HEK293 (cell line): ENCODE data around the gene TBC1D5.

ENCODE experiments used
- ATF2 ChIP-seq: fragments of 450-650 bp; formaldehyde crosslinking; IDR thresholded peaks from 2 replicates; pipeline ENCODE4 v1.5.1; 2016; ENCODE audit warnings: missing biosample characterization, missing genetic modification characterization, low read depth
- CTCF ChIP-seq: fragments of 450-650 bp; formaldehyde crosslinking; IDR thresholded peaks from 2 replicates; pipeline ENCODE4 v1.5.1; 2016; ENCODE audit warnings: missing biosample characterization, missing genetic modification characterization
- FEZF1 ChIP-seq: fragments of 450-650 bp; formaldehyde crosslinking; IDR thresholded peaks from 2 replicates; pipeline ENCODE4 v1.5.1; 2016; ENCODE audit warnings: missing biosample characterization, missing genetic modification characterization
- GFI1B ChIP-seq: fragments of 450-650 bp; formaldehyde crosslinking; IDR thresholded peaks from 2 replicates; pipeline ENCODE4 v1.5.1; 2016; ENCODE audit warnings: missing biosample characterization, missing genetic modification characterization
- GLIS2 ChIP-seq: fragments of 450-650 bp; formaldehyde crosslinking; IDR thresholded peaks from 2 replicates; pipeline ENCODE4 v1.5.1; 2016; ENCODE audit warnings: missing biosample characterization, missing genetic modification characterization
- INSM2 ChIP-seq: fragments of 450-650 bp; formaldehyde crosslinking; IDR thresholded peaks from 2 replicates; pipeline ENCODE4 v1.5.1; 2016; ENCODE audit warnings: missing biosample characterization, missing genetic modification characterization
- KLF1 ChIP-seq: fragments of 450-650 bp; formaldehyde crosslinking; IDR thresholded peaks from 2 replicates; pipeline ENCODE4 v1.5.1; 2016; ENCODE audit warnings: missing biosample characterization, missing genetic modification characterization
- KLF17 ChIP-seq: fragments of 450-650 bp; formaldehyde crosslinking; IDR thresholded peaks from 2 replicates; pipeline ENCODE4 v1.5.1; 2016; ENCODE audit warnings: missing biosample characterization, missing genetic modification characterization
- MEIS1 ChIP-seq: sonication (generic); formaldehyde crosslinking; IDR thresholded peaks from 2 replicates; pipeline ENCODE4 v1.8.1; 2022; ENCODE audit warnings: missing genetic modification reagents, mild to moderate bottlenecking, borderline replicate concordance
- PATZ1 ChIP-seq: fragments of 450-650 bp; formaldehyde crosslinking; IDR thresholded peaks from 2 replicates; pipeline ENCODE4 v1.5.1; 2016; ENCODE audit warnings: missing biosample characterization, missing genetic modification characterization
- PRDM6 ChIP-seq: fragments of 450-650 bp; formaldehyde crosslinking; IDR thresholded peaks from 2 replicates; pipeline ENCODE4 v1.5.1; 2017; ENCODE audit warnings: missing biosample characterization, missing genetic modification characterization
- YY1 ChIP-seq: fragments of 450-650 bp; formaldehyde crosslinking; IDR thresholded peaks from 2 replicates; pipeline ENCODE4 v1.5.1; 2018; ENCODE audit warnings: missing biosample characterization, missing genetic modification characterization
- ZBTB8A ChIP-seq: fragments of 450-650 bp; formaldehyde crosslinking; IDR thresholded peaks from 2 replicates; pipeline ENCODE4 v1.5.1; 2016; ENCODE audit warnings: missing biosample characterization, missing genetic modification characterization
- ZFHX2 ChIP-seq: fragments of 450-650 bp; formaldehyde crosslinking; conservative IDR thresholded peaks from 2 replicates; pipeline ENCODE4 v1.5.1; 2016; ENCODE audit warnings: missing biosample characterization, missing genetic modification characterization
- ZFP37 ChIP-seq: fragments of 450-650 bp; formaldehyde crosslinking; IDR thresholded peaks from 2 replicates; pipeline ENCODE4 v1.5.1; 2016; ENCODE audit warnings: missing biosample characterization, missing genetic modification characterization
- ZFP41 ChIP-seq: fragments of 450-650 bp; formaldehyde crosslinking; IDR thresholded peaks from 2 replicates; pipeline ENCODE4 v1.5.1; 2016; ENCODE audit warnings: missing biosample characterization, missing genetic modification characterization, borderline replicate concordance
- ZNF10 ChIP-seq: fragments of 450-650 bp; formaldehyde crosslinking; IDR thresholded peaks from 2 replicates; pipeline ENCODE4 v1.5.1; 2017; ENCODE audit warnings: missing biosample characterization, missing genetic modification characterization
- ZNF138 ChIP-seq: fragments of 450-650 bp; formaldehyde crosslinking; IDR thresholded peaks from 2 replicates; pipeline ENCODE4 v1.5.1; 2016; ENCODE audit warnings: missing biosample characterization, missing genetic modification characterization, borderline replicate concordance
- ZNF202 ChIP-seq: fragments of 450-650 bp; formaldehyde crosslinking; IDR thresholded peaks from 2 replicates; pipeline ENCODE4 v1.5.1; 2016; ENCODE audit warnings: missing biosample characterization, missing genetic modification characterization, borderline replicate concordance
- ZNF214 ChIP-seq: fragments of 450-650 bp; formaldehyde crosslinking; IDR thresholded peaks from 2 replicates; pipeline ENCODE4 v1.5.1; 2017; ENCODE audit warnings: missing biosample characterization, mild to moderate bottlenecking, missing genetic modification characterization, borderline replicate concordance
- ZNF24 ChIP-seq: fragments of 450-650 bp; formaldehyde crosslinking; IDR thresholded peaks from 2 replicates; pipeline ENCODE4 v1.5.1; 2016; ENCODE audit warnings: missing biosample characterization, missing genetic modification characterization
- ZNF335 ChIP-seq: fragments of 450-650 bp; formaldehyde crosslinking; conservative IDR thresholded peaks from 2 replicates; pipeline ENCODE4 v1.5.1; 2016; ENCODE audit warnings: missing biosample characterization, missing genetic modification characterization
- ZNF366 ChIP-seq: fragments of 450-650 bp; formaldehyde crosslinking; conservative IDR thresholded peaks from 2 replicates; pipeline ENCODE4 v1.5.1; 2016; ENCODE audit warnings: missing biosample characterization, missing genetic modification characterization
- ZNF394 ChIP-seq: fragments of 450-650 bp; formaldehyde crosslinking; IDR thresholded peaks from 2 replicates; pipeline ENCODE4 v1.5.1; 2016; ENCODE audit warnings: missing biosample characterization, missing genetic modification characterization, mild to moderate bottlenecking, moderate library complexity, borderline replicate concordance
- ZNF530 ChIP-seq: fragments of 450-650 bp; formaldehyde crosslinking; IDR thresholded peaks from 2 replicates; pipeline ENCODE4 v1.5.1; 2016; ENCODE audit warnings: low read depth, missing biosample characterization, missing genetic modification characterization
- ZNF596 ChIP-seq: fragments of 450-650 bp; IDR thresholded peaks from 2 replicates; pipeline ENCODE4 v1.5.0; 2018; ENCODE audit warnings: missing biosample characterization, mild to moderate bottlenecking, missing genetic modification characterization, moderate library complexity
- ZNF600 ChIP-seq: fragments of 450-650 bp; formaldehyde crosslinking; IDR thresholded peaks from 2 replicates; pipeline ENCODE4 v1.5.1; 2016; ENCODE audit warnings: missing biosample characterization, missing genetic modification characterization
- ZNF610 ChIP-seq: fragments of 450-650 bp; formaldehyde crosslinking; IDR thresholded peaks from 2 replicates; pipeline ENCODE4 v1.5.1; 2016; ENCODE audit warnings: missing biosample characterization, missing genetic modification characterization, borderline replicate concordance
- ZNF621 ChIP-seq: fragments of 450-650 bp; formaldehyde crosslinking; IDR thresholded peaks from 2 replicates; pipeline ENCODE4 v1.5.1; 2017; ENCODE audit warnings: missing biosample characterization, missing genetic modification characterization
- ZNF658 ChIP-seq: fragments of 450-650 bp; formaldehyde crosslinking; IDR thresholded peaks from 2 replicates; pipeline ENCODE4; 2016; ENCODE audit warnings: missing biosample characterization, missing genetic modification characterization
- ZNF660 ChIP-seq: fragments of 450-650 bp; IDR thresholded peaks from 2 replicates; pipeline ENCODE4 v1.5.1; 2018; ENCODE audit warnings: missing biosample characterization, mild to moderate bottlenecking, missing genetic modification characterization
- ZNF747 ChIP-seq: fragments of 450-650 bp; formaldehyde crosslinking; IDR thresholded peaks from 2 replicates; pipeline ENCODE4 v1.5.1; 2016; ENCODE audit warnings: missing biosample characterization, missing genetic modification characterization
- ZNF776 ChIP-seq: fragments of 450-650 bp; formaldehyde crosslinking; IDR thresholded peaks from 2 replicates; pipeline ENCODE4 v1.5.0; 2017; ENCODE audit warnings: missing biosample characterization, missing genetic modification characterization, borderline replicate concordance

TBC1D5 gene

GRCh38 chr3:17478673-17479072 is 263.8 kb downstream of the TBC1D5 start (continued):
- TF ChIP-seq ZNF530 (tag by site-specific recombination): no peak
- TF ChIP-seq ZNF600 (tag by site-specific recombination): no peak
- TF ChIP-seq ZNF747: no peak
- no peak for TF ChIP-seq ZNF621 (tag by site-specific recombination)
- TF ChIP-seq ZFP41: no peak
- no peak for TF ChIP-seq YY1 (tag by site-specific recombination)
- TF ChIP-seq ZNF660 (tag by site-specific recombination): 0 out of 2 replicates have a peak, but pooled peaks have one; percentile 53
- TF ChIP-seq ZNF366 (tag by site-specific recombination): peak; percentile 80
- TF ChIP-seq KLF17 (tag by site-specific recombination): no peak
- TF ChIP-seq KLF1 (tag by site-specific recombination): no peak
- 0 out of 2 replicates have a peak, but pooled peaks have one; percentile 30 for TF ChIP-seq INSM2 (tag by site-specific recombination)
- no peak for TF ChIP-seq ZNF394 (tag by site-specific recombination)
- no peak for TF ChIP-seq ZBTB8A (tag by site-specific recombination)
- TF ChIP-seq GFI1B: no peak
- TF ChIP-seq PATZ1 (tag by site-specific recombination): no peak
- TF ChIP-seq ZNF776 (tag by site-specific recombination): no peak
- TF ChIP-seq ATF2 (tag by site-specific recombination): peak; percentile 78
- no peak for TF ChIP-seq ZNF596 (tag by site-specific recombination)
- no peak for TF ChIP-seq CTCF
- TF ChIP-seq GLIS2 (tag by site-specific recombination): no peak
- TF ChIP-seq ZNF214 (tag by site-specific recombination): no peak
- TF ChIP-seq ZFHX2 (tag by site-specific recombination): no peak
- no peak for TF ChIP-seq ZNF202 (tag by site-specific recombination)
- no peak for TF ChIP-seq ZNF10 (tag by site-specific recombination)
- no peak for TF ChIP-seq ZNF610 (tag by site-specific recombination)
- TF ChIP-seq PRDM6 (tag by site-specific recombination): no peak
- no peak for TF ChIP-seq FEZF1 (tag by site-specific recombination)
- TF ChIP-seq ZNF24: peak; percentile 56; the same call in 1 of the 2 replicates
- peak; percentile 41; the same call in 1 of the 2 replicates for TF ChIP-seq ZNF335 (tag by site-specific recombination)
- no peak for TF ChIP-seq ZNF138 (tag by site-specific recombination)
- TF ChIP-seq ZNF658 (tag by site-specific recombination): no peak
- 0 out of 2 replicates have a peak, but pooled peaks have one; percentile 51 for TF ChIP-seq ZFP37 (tag by site-specific recombination)
- no peak for TF ChIP-seq MEIS1
